GM12878 (cell line): Measurements from ENCODE around the gene ELMOD2. TPM values are rescaled to one million over a fixed set of nuclear protein-coding genes. Genes with fewer than 3 reads are reported as not detected.

Experiments used
- CREB1 ChIP-seq: IDR thresholded peaks from 2 replicates; pipeline ENCODE4 v1.6.1; 2012; ENCODE audit warnings: low read depth, mild to moderate bottlenecking, inconsistent platforms
- ZNF207 ChIP-seq: fragments of 450-650 bp; IDR thresholded peaks from 2 replicates; pipeline ENCODE4 v1.6.1; 2014; ENCODE audit warnings: antibody characterized with exemption, mild to moderate bottlenecking, borderline replicate concordance
- ZNF384 ChIP-seq: IDR thresholded peaks from 2 replicates; pipeline ENCODE4 v1.6.1; 2012; ENCODE audit warnings: low read depth, mild to moderate bottlenecking, low read length, improper control_type of control experiment, borderline replicate concordance
- ZNF592 ChIP-seq: fragments of 450-650 bp; IDR thresholded peaks from 2 replicates; pipeline ENCODE4 v1.6.1; 2017; ENCODE audit warnings: mild to moderate bottlenecking, moderate library complexity
- polyA plus RNA-seq, 11 experiments: library from polyadenylated mRNA; depleted of rRNA in 4 of 11; unstranded in 6 of 11; stranded (reverse) in 5 of 11; fragments of >200 nt; fragmentation: Nextera tagmentation in 4 of 11; fragmentation: Illumina TruSeq in 1 of 11; extraction: Ambion mirVana in 4 of 11; extraction: Trizol in 1 of 11; gene quantifications; 1 replicate in 1 of 11; 2 replicates in 10 of 11; pipeline versions ENCODE4 v1.2.1 to v1.2.3, GENCODE V29; 2011 to 2016; ENCODE audit warnings: inconsistent platforms in 2 of 11, missing spikeins in 2 of 11, low read depth in 1 of 11
- total RNA-seq, 4 experiments: library from RNA; depleted of rRNA in 3 of 4; stranded (reverse); fragments of >200 nt in 3 of 4; fragmentation: Illumina TruSeq in 1 of 4; extraction: Trizol in 1 of 4; gene quantifications; 2 replicates each; pipeline versions ENCODE4 v1.2.1 to v1.2.3, GENCODE V29; 2013 to 2021
- TF ChIP-seq, protein P1 (sequence below): IDR thresholded peaks from 2 replicates; pipeline ENCODE4 v1.6.1; 2012; ENCODE audit warnings: low read depth, low read length, improper control_type of control experiment
- TF ChIP-seq, protein P2 (sequence below), 3 experiments: IDR thresholded peaks in 2 of 3; conservative IDR thresholded peaks in 1 of 3; 2 replicates each; pipeline ENCODE4 v1.5.1; 2011; ENCODE audit warnings: low read depth in 3 of 3, low read length in 3 of 3, mild to moderate bottlenecking in 3 of 3, control low read depth in 2 of 3, moderate library complexity in 2 of 3, inconsistent platforms in 1 of 3, mixed read lengths in 1 of 3; ENCODE audit not compliant: control insufficient read depth in 2 of 3, insufficient read depth in 1 of 3; ENCODE audit errors: extremely low read depth in 1 of 3
- TF ChIP-seq, protein P3 (sequence below): fragments of 450-650 bp; IDR thresholded peaks from 2 replicates; pipeline ENCODE4 v1.6.1; 2018; ENCODE audit warnings: mild to moderate bottlenecking, low read depth, moderate library complexity; ENCODE audit not compliant: partially characterized antibody

The ELMOD2 gene
- total and polyA plus RNA-seq, 10 of the 15 experiments (the other 5 are each of a cell fraction or from before 2014, with no cell fraction given) = 6.5 to 16.7 (median 12.7) TPM

- no peak for TF ChIP-seq ZNF592
- TF ChIP-seq, protein P1, sequence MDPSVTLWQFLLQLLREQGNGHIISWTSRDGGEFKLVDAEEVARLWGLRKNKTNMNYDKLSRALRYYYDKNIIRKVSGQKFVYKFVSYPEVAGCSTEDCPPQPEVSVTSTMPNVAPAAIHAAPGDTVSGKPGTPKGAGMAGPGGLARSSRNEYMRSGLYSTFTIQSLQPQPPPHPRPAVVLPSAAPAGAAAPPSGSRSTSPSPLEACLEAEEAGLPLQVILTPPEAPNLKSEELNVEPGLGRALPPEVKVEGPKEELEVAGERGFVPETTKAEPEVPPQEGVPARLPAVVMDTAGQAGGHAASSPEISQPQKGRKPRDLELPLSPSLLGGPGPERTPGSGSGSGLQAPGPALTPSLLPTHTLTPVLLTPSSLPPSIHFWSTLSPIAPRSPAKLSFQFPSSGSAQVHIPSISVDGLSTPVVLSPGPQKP = peak; percentile 49; the same call in 1 of the 2 replicates
- TF ChIP-seq, protein P2, sequence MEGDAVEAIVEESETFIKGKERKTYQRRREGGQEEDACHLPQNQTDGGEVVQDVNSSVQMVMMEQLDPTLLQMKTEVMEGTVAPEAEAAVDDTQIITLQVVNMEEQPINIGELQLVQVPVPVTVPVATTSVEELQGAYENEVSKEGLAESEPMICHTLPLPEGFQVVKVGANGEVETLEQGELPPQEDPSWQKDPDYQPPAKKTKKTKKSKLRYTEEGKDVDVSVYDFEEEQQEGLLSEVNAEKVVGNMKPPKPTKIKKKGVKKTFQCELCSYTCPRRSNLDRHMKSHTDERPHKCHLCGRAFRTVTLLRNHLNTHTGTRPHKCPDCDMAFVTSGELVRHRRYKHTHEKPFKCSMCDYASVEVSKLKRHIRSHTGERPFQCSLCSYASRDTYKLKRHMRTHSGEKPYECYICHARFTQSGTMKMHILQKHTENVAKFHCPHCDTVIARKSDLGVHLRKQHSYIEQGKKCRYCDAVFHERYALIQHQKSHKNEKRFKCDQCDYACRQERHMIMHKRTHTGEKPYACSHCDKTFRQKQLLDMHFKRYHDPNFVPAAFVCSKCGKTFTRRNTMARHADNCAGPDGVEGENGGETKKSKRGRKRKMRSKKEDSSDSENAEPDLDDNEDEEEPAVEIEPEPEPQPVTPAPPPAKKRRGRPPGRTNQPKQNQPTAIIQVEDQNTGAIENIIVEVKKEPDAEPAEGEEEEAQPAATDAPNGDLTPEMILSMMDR (IDR thresholded peaks at IDR 0.05 in 2 of 3, conservative IDR thresholded peaks at IDR 0.05 in 1 of 3; ENCODE audit: control insufficient read depth in 2 of 3, extremely low read depth in 1 of 3, insufficient read depth in 1 of 3, low read depth in 3 of 3, low read length in 3 of 3) = peak; percentile 92 to 96 (median 96)
- TF ChIP-seq CREB1 = peak; percentile 45; the same call in 1 of the 2 replicates
- TF ChIP-seq ZNF207 = peak; percentile 26; the same call in 1 of the 2 replicates
- TF ChIP-seq, protein P3, sequence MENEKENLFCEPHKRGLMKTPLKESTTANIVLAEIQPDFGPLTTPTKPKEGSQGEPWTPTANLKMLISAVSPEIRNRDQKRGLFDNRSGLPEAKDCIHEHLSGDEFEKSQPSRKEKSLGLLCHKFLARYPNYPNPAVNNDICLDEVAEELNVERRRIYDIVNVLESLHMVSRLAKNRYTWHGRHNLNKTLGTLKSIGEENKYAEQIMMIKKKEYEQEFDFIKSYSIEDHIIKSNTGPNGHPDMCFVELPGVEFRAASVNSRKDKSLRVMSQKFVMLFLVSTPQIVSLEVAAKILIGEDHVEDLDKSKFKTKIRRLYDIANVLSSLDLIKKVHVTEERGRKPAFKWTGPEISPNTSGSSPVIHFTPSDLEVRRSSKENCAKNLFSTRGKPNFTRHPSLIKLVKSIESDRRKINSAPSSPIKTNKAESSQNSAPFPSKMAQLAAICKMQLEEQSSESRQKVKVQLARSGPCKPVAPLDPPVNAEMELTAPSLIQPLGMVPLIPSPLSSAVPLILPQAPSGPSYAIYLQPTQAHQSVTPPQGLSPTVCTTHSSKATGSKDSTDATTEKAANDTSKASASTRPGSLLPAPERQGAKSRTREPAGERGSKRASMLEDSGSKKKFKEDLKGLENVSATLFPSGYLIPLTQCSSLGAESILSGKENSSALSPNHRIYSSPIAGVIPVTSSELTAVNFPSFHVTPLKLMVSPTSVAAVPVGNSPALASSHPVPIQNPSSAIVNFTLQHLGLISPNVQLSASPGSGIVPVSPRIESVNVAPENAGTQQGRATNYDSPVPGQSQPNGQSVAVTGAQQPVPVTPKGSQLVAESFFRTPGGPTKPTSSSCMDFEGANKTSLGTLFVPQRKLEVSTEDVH = no peak
- TF ChIP-seq ZNF384 = no peak
- TF ChIP-seq, all 136 proteins: peak for 50
These were observed at the start of gene ELMOD2 (continued) for GRCh38 chr4:140523857-140524742.
